Keratinocyte (primary cell): ENCODE results near the gene EIF5A2. TPM values are rescaled to one million over a fixed set of nuclear protein-coding genes. Genes with fewer than 3 reads are reported as not detected.
A peak's percentile ranks its signal among the peaks of the same experiment; 100 is the strongest.

Experiments used
- DNase-seq: peaks from one replicate; pipeline ENCODE4 v3.0.0-alpha.2; 2011; ENCODE audit warnings: low read depth, missing footprints, low spot score
- FAIRE-seq: peaks from 2 replicates; lab custom pipeline; 2011; peaks lifted over from hg19 to GRCh38; lab: Jason Lieb, UNC
- H2AFZ ChIP-seq: 2 replicates; pipeline ENCODE4 v1.6.0; 2012; ENCODE audit warnings: low read length, control low read depth, inconsistent platforms; ENCODE audit not compliant: control insufficient read depth
- H3K27ac ChIP-seq: 2 replicates; pipeline ENCODE4 v1.5.1; 2011; ENCODE audit warnings: low read length; ENCODE audit not compliant: control insufficient read depth, insufficient read depth
- H3K27me3 ChIP-seq: 3 replicates; pipeline ENCODE4 v1.6.0; 2011; ENCODE audit warnings: low read length; ENCODE audit not compliant: control insufficient read depth, insufficient read depth; ENCODE audit errors: extremely low read depth
- H3K36me3 ChIP-seq, 2 experiments: 2 replicates in 1 of 2; 3 replicates in 1 of 2; pipeline ENCODE4 v1.5.1; 2011; ENCODE audit warnings: low read length in 2 of 2, mild to moderate bottlenecking in 1 of 2; ENCODE audit not compliant: control insufficient read depth in 2 of 2, insufficient read depth in 2 of 2; ENCODE audit errors: extremely low read depth in 1 of 2
- H3K4me1 ChIP-seq: 3 replicates; pipeline ENCODE4 v1.5.1; 2011; ENCODE audit warnings: low read length; ENCODE audit not compliant: control insufficient read depth, insufficient read depth; ENCODE audit errors: extremely low read depth
- H3K4me2 ChIP-seq: 3 replicates; pipeline ENCODE4 v1.6.0; 2011; ENCODE audit warnings: low read depth, low read length; ENCODE audit not compliant: control insufficient read depth, insufficient read depth; ENCODE audit errors: extremely low read depth
- H3K4me3 ChIP-seq, 3 experiments: fragments of 200-600 bp in 1 of 3; sonication (generic) in 1 of 3; 2 replicates in 2 of 3; 3 replicates in 1 of 3; pipeline ENCODE4 v1.5.1; 2011 to 2016; ENCODE audit warnings: low read length in 3 of 3, mild to moderate bottlenecking in 3 of 3, control low read depth in 2 of 3, inconsistent platforms in 1 of 3, low read depth in 1 of 3, mixed read lengths in 1 of 3, mixed run types in 1 of 3, moderate library complexity in 1 of 3; ENCODE audit not compliant: control insufficient read depth in 2 of 3, insufficient read depth in 2 of 3; ENCODE audit errors: extremely low read depth in 1 of 3
- H3K79me2 ChIP-seq: 2 replicates; pipeline ENCODE4 v1.6.0; 2012; ENCODE audit warnings: low read length; ENCODE audit not compliant: control insufficient read depth, insufficient read depth
- H3K9ac ChIP-seq: 3 replicates; pipeline ENCODE4 v1.6.0; 2011; ENCODE audit warnings: low read length; ENCODE audit not compliant: control insufficient read depth, insufficient read depth; ENCODE audit errors: extremely low read depth
- H3K9me1 ChIP-seq: 3 replicates; pipeline ENCODE4 v1.6.0; 2011; ENCODE audit warnings: low read length; ENCODE audit not compliant: control insufficient read depth, insufficient read depth; ENCODE audit errors: extremely low read depth
- H3K9me3 ChIP-seq: 2 replicates; pipeline ENCODE4 v1.5.1; 2012; ENCODE audit warnings: low read depth, low read length; ENCODE audit not compliant: control insufficient read depth
- H4K20me1 ChIP-seq: 3 replicates; pipeline ENCODE4 v1.6.0; 2011; ENCODE audit warnings: low read length; ENCODE audit not compliant: control insufficient read depth, insufficient read depth; ENCODE audit errors: extremely low read depth
- CTCF ChIP-seq, 3 experiments: IDR thresholded peaks in 1 of 3; conservative IDR thresholded peaks in 1 of 3; optimal IDR thresholded peaks in 1 of 3; 2 replicates in 2 of 3; 3 replicates in 1 of 3; pipeline versions ENCODE3 to v1.5.1; 2011; ENCODE audit warnings: low read length in 3 of 3, mild to moderate bottlenecking in 3 of 3, moderate library complexity in 2 of 3, control low read depth in 1 of 3, inconsistent platforms in 1 of 3; ENCODE audit not compliant: insufficient read depth in 2 of 3; ENCODE audit errors: extremely low read depth in 1 of 3
- EZH2 ChIP-seq: IDR thresholded peaks from one replicate; pipeline ENCODE4 v1.6.1; 2012; ENCODE audit warnings: inconsistent platforms, mild to moderate bottlenecking, low read length, moderate library complexity
- dilution Hi-C: fragments of 300-500 bp; cut with MboI; formaldehyde crosslinking; loops from one replicate; pipeline ENCODE4 v1.7.0; 2020; ENCODE audit warnings: low sequenced_read_pairs; ENCODE audit not compliant: extremely low pct_ligation_motif_present
- polyA plus RNA-seq, 5 experiments: library from polyadenylated mRNA; depleted of rRNA in 3 of 5; stranded (reverse) in 3 of 5; stranded (forward) in 1 of 5; unstranded in 1 of 5; fragments of >200 nt; gene quantifications; 1 replicate in 1 of 5; 2 replicates in 3 of 5; 3 replicates in 1 of 5; pipeline versions ENCODE4 v1.2.1 to v1.2.3, GENCODE V29; 2011 to 2012; ENCODE audit warnings: missing spikeins in 2 of 5, low read depth in 1 of 5, low replicate concordance in 1 of 5

EIF5A2 gene
- polyA plus RNA-seq, 1 donor (not counting 4 experiments of a cell fraction or from before 2014, with no cell fraction given): 19.2 TPM

GRCh38 chr3:170907637-170908234, 701 bp downstream of the EIF5A2 start:
- peaks cover 15% of the 10 kb centered on the region for H3K4me1 ChIP-seq
- no peaks in the 10 kb centered on the region for H4K20me1 ChIP-seq
- FAIRE-seq (no peak), DNase-seq (no peak)
- H3K36me3 ChIP-seq: no peaks in the 10 kb centered on the region
- peaks cover 5% of the 10 kb centered on the region for H3K79me2 ChIP-seq
- H3K4me3 ChIP-seq: peak overlapping the region; percentile 79 to 84 (median 80)
- dilution Hi-C loops: no loop called here
- H3K27me3 ChIP-seq: no peaks in the 10 kb centered on the region
- no peaks in the 10 kb centered on the region for H3K9me1 ChIP-seq
- peak overlapping the region; percentile 36 for H3K27ac ChIP-seq
- H3K9me3 ChIP-seq: peaks cover 9% of the 10 kb centered on the region
- H2AFZ ChIP-seq: peak overlapping the region; percentile 93
- H3K4me2 ChIP-seq: peak overlapping the region; percentile 96
- H3K9ac ChIP-seq: peak overlapping the region; percentile 82
- TF ChIP-seq CTCF (optimal IDR thresholded peaks at IDR 0.05 in 1 of 3, IDR thresholded peaks at IDR 0.05 in 1 of 3, conservative IDR thresholded peaks at IDR 0.05 in 1 of 3; ENCODE audit: extremely low read depth in 1 of 3, insufficient read depth in 2 of 3, low read length in 3 of 3) (no peak), EZH2 (no peak)

GRCh38 chr3:170905862-170906261, 2.6 kb downstream of the EIF5A2 start:
- Histone ChIP-seq H3K4me1 (peaks cover 15% of the 10 kb centered on the region), H3K27ac (no peak overlapping the region), H3K9ac (no peak overlapping the region), H3K4me3 (no peak overlapping the region), H3K4me2 (no peak overlapping the region), H3K79me2 (peaks cover 5% of the 10 kb centered on the region), H3K27me3 (no peaks in the 10 kb centered on the region), H3K9me3 (peaks cover 5% of the 10 kb centered on the region), H3K9me1 (no peaks in the 10 kb centered on the region), H4K20me1 (no peaks in the 10 kb centered on the region), H2AFZ (no peak overlapping the region), H3K36me3 (no peaks in the 10 kb centered on the region)
- dilution Hi-C loops: no loop called here
- DNase-seq: no peak
- TF ChIP-seq EZH2 (no peak), CTCF (optimal IDR thresholded peaks at IDR 0.05 in 1 of 3, IDR thresholded peaks at IDR 0.05 in 1 of 3, conservative IDR thresholded peaks at IDR 0.05 in 1 of 3; ENCODE audit: extremely low read depth in 1 of 3, insufficient read depth in 2 of 3, low read length in 3 of 3) (no peak)
- no peak for FAIRE-seq
